Measurements from ENCODE around the gene LZTS3.
"Not testable (repeated sequence)": the region's sequence is repeated elsewhere in the genome, so short reads cannot be mapped to it uniquely, and the experiment has no call there.

Gene LZTS3

GRCh38 chr20:3133155-3133554 lies 40.2 kb downstream of the LZTS3 start:
- DNase-seq: no peak

GRCh38 chr20:3130051-3130600 lies 43.2 kb downstream of the LZTS3 start:
- DNase-seq: no peak

GRCh38 chr20:3129094-3129493 lies 44.3 kb downstream of the LZTS3 start:
- no peak for DNase-seq

- no peak for DNase-seq
Observed at GRCh38 chr20:3128275-3128984, 44.9 kb downstream of the LZTS3 start.

- DNase-seq: no peak
Observed at GRCh38 chr20:3126527-3126859, 46.9 kb downstream of the LZTS3 start.

GRCh38 chr20:3125776-3126526 lies 47.4 kb downstream of the LZTS3 start:
- DNase-seq: not testable (repeated sequence)

- not testable (repeated sequence) for DNase-seq
Observed at GRCh38 chr20:3124773-3125560, 48.4 kb downstream of the LZTS3 start.

- DNase-seq: not testable (repeated sequence)
Observed at GRCh38 chr20:3124163-3124562, 49.2 kb downstream of the LZTS3 start.

GRCh38 chr20:3123542-3123941 lies 49.8 kb downstream of the LZTS3 start:
- no peak for DNase-seq

- DNase-seq: no peak
Observed at GRCh38 chr20:3121955-3122610, 51.3 kb downstream of the LZTS3 start.

- no peak for DNase-seq
Observed at GRCh38 chr20:3121271-3121911, 52.0 kb downstream of the LZTS3 start.

- no peak for DNase-seq
Observed at GRCh38 chr20:3119044-3119443, 54.3 kb downstream of the LZTS3 start.

GRCh38 chr20:3117839-3118379 lies 55.4 kb downstream of the LZTS3 start:
- peak; percentile 52 for DNase-seq

GRCh38 chr20:3116341-3116740 lies 57.0 kb downstream of the LZTS3 start:
- no peak for DNase-seq

GRCh38 chr20:3115190-3116107 lies 57.9 kb downstream of the LZTS3 start:
- no peak for DNase-seq
